GM12878 (cell line): ENCODE data around the gene NDE1. TPM values are rescaled to one million over a fixed set of nuclear protein-coding genes. Genes with fewer than 3 reads are reported as not detected.

Experiments used
- ATAC-seq: fragments of 200-7000 bp; cut with Tn5 transposase; 3 replicates; pipeline ENCODE4 v1.9.1; 2020; ENCODE audit warnings: mild to moderate bottlenecking, moderate library complexity
- BruUV-seq: library from RNA; stranded (reverse); fragments of 400-500 nt; replicated peaks from 2 replicates; lab custom pipeline; 2021; lab: Mats Ljungman, UMichigan
- CTCF ChIA-PET: fragments of 300-600 bp; sonication (Branson Sonifier 250); formaldehyde crosslinking; extraction: SDS; loops from one replicate; lab custom pipeline; 2021; ENCODE audit warnings: inconsistent platforms; lab: Yijun Ruan, JAX
- POLR2A ChIA-PET: fragments of 350-600 bp; formaldehyde crosslinking; extraction: SDS; loops from one replicate; lab custom pipeline; 2021; ENCODE audit warnings: inconsistent platforms; lab: Charles Lee
- RAD21 ChIA-PET: fragments of 300-600 bp; sonication (Branson Sonifier 250); formaldehyde crosslinking; loops from one replicate; lab custom pipeline; 2023; ENCODE audit warnings: antibody characterized with exemption; ENCODE audit not compliant: unreplicated experiment; lab: Charles Lee
- SMC1A ChIA-PET: fragments of 300-600 bp; sonication (Branson Sonifier 250); formaldehyde crosslinking; loops from one replicate; lab custom pipeline; 2023; ENCODE audit not compliant: unreplicated experiment, uncharacterized antibody; lab: Charles Lee
- DNase-seq: peaks from one replicate; pipeline ENCODE4 v3.0.0-alpha.2; 2011; ENCODE audit warnings: low read depth, low spot score
- FAIRE-seq: peaks from 3 replicates; lab custom pipeline; 2011; peaks lifted over from hg19 to GRCh38; lab: Jason Lieb, UNC
- H2AFZ ChIP-seq: 2 replicates; pipeline ENCODE4 v1.6.0; 2011; ENCODE audit warnings: low read depth, low read length, control low read depth; ENCODE audit not compliant: control insufficient read depth
- H3K27ac ChIP-seq: 2 replicates; pipeline ENCODE4 v1.5.1; 2011; ENCODE audit warnings: control low read depth; ENCODE audit not compliant: control insufficient read depth, insufficient read depth
- H3K27me3 ChIP-seq, 2 experiments: replicated peaks in 1 of 2; 2 replicates each; pipeline versions ENCODE4 v1.6.0 to v1.6.1; 2011; ENCODE audit warnings: low read length in 1 of 2; ENCODE audit not compliant: control insufficient read depth in 2 of 2, insufficient read depth in 2 of 2
- H3K36me3 ChIP-seq, 2 experiments: 2 replicates each; pipeline ENCODE4 v1.5.1; 2011; ENCODE audit warnings: low read length in 1 of 2; ENCODE audit not compliant: control insufficient read depth in 2 of 2, insufficient read depth in 2 of 2
- H3K4me1 ChIP-seq: 2 replicates; pipeline ENCODE4 v1.6.1; 2011; ENCODE audit warnings: mild to moderate bottlenecking, low read length, moderate library complexity, mixed read lengths; ENCODE audit not compliant: control insufficient read depth, insufficient read depth
- H3K4me2 ChIP-seq: 2 replicates; pipeline ENCODE4 v1.6.0; 2011; ENCODE audit warnings: control low read depth; ENCODE audit not compliant: control insufficient read depth, insufficient read depth
- H3K4me3 ChIP-seq: fragments of 200-600 bp; sonication (generic); 2 replicates; pipeline ENCODE4 v1.5.1; 2016
- H3K79me2 ChIP-seq: 2 replicates; pipeline ENCODE4 v1.6.0; 2011; ENCODE audit warnings: low read length; ENCODE audit not compliant: control insufficient read depth, insufficient read depth
- H3K9ac ChIP-seq: 2 replicates; pipeline ENCODE4 v1.8.0; 2011; ENCODE audit warnings: low read length, control low read depth, mixed read lengths; ENCODE audit not compliant: control insufficient read depth, insufficient read depth
- H3K9me3 ChIP-seq: replicated peaks from 3 replicates; pipeline ENCODE4 v1.5.1; 2011; ENCODE audit warnings: mild to moderate bottlenecking, low read length; ENCODE audit not compliant: control insufficient read depth, insufficient read depth
- H4K20me1 ChIP-seq: 2 replicates; pipeline ENCODE4 v1.6.0; 2011; ENCODE audit not compliant: control insufficient read depth, insufficient read depth
- ATF7 ChIP-seq: fragments of 450-650 bp; IDR thresholded peaks from 2 replicates; pipeline ENCODE4 v1.6.1; 2016; ENCODE audit warnings: low read depth, mild to moderate bottlenecking
- BHLHE40 ChIP-seq, 2 experiments: fragments of 450-650 bp in 1 of 2; IDR thresholded peaks; 2 replicates each; pipeline ENCODE4 v1.6.1; 2011 to 2017; ENCODE audit warnings: low read depth in 2 of 2, borderline replicate concordance in 1 of 2, improper control_type of control experiment in 1 of 2, low read length in 1 of 2, mild to moderate bottlenecking in 1 of 2
- CREB1 ChIP-seq: IDR thresholded peaks from 2 replicates; pipeline ENCODE4 v1.6.1; 2012; ENCODE audit warnings: low read depth, mild to moderate bottlenecking, inconsistent platforms
- FOXK2 ChIP-seq: fragments of 450-650 bp; IDR thresholded peaks from 2 replicates; pipeline ENCODE4 v1.6.1; 2017; ENCODE audit warnings: mild to moderate bottlenecking, moderate library complexity
- FOXM1 ChIP-seq: IDR thresholded peaks from 2 replicates; pipeline ENCODE4 v1.6.1; 2012; ENCODE audit warnings: low read depth, mild to moderate bottlenecking, inconsistent platforms, low read length, moderate library complexity
- KAT2A ChIP-seq: conservative IDR thresholded peaks from 2 replicates; pipeline ENCODE4 v1.6.1; 2011; ENCODE audit warnings: low read depth, low read length; ENCODE audit not compliant: control insufficient read depth
- MAX ChIP-seq: IDR thresholded peaks from 2 replicates; pipeline ENCODE4 v1.6.1; 2012; ENCODE audit warnings: low read depth, low read length, improper control_type of control experiment
- NBN ChIP-seq: fragments of 450-650 bp; IDR thresholded peaks from 2 replicates; pipeline ENCODE4 v1.6.1; 2016
- PML ChIP-seq: IDR thresholded peaks from 2 replicates; pipeline ENCODE4 v1.6.1; 2012; ENCODE audit warnings: low read length, inconsistent platforms
- RUNX3 ChIP-seq: IDR thresholded peaks from 2 replicates; pipeline ENCODE4 v1.6.1; 2012; ENCODE audit warnings: low read length, inconsistent platforms
- SREBF1 ChIP-seq: IDR thresholded peaks from 2 replicates; pipeline ENCODE4 v1.6.1; 2012; ENCODE audit warnings: mild to moderate bottlenecking, low read length
- SRF ChIP-seq, 2 experiments: IDR thresholded peaks; 2 replicates each; pipeline ENCODE4 v1.6.1; 2011; ENCODE audit warnings: low read depth in 2 of 2, low read length in 2 of 2, mild to moderate bottlenecking in 1 of 2, moderate library complexity in 1 of 2
- ZNF217 ChIP-seq: fragments of 450-650 bp; IDR thresholded peaks from 2 replicates; pipeline ENCODE4 v1.6.1; 2017; ENCODE audit warnings: antibody characterized with exemption, mild to moderate bottlenecking
- WGBS: methylation state at CpG from one replicate; pipeline ENCODE4 v1.1.6; 2016; ENCODE audit warnings: low lambda C conversion rate; ENCODE audit not compliant: insufficient replicate concordance, insufficient coverage; ENCODE audit errors: missing lambda C conversion rate; 5-methylcytosine and 5-hydroxymethylcytosine counted together
- in situ Hi-C: fragments of 300-500 bp; cut with MboI; formaldehyde crosslinking; loops from 9 replicates; pipeline ENCODE4 v1.14.3; 2018; ENCODE audit warnings: mixed read lengths
- intact Hi-C: fragments of 100-400 bp; cut with micrococcal nuclease; formaldehyde crosslinking; loops from one replicate; pipeline ENCODE4 v1.14.2; 2022; ENCODE audit not compliant: unreplicated experiment
- polyA plus RNA-seq, 11 experiments: library from polyadenylated mRNA; depleted of rRNA in 4 of 11; unstranded in 6 of 11; stranded (reverse) in 5 of 11; fragments of >200 nt; fragmentation: Nextera tagmentation in 4 of 11; fragmentation: Illumina TruSeq in 1 of 11; extraction: Ambion mirVana in 4 of 11; extraction: Trizol in 1 of 11; gene quantifications; 1 replicate in 1 of 11; 2 replicates in 10 of 11; pipeline versions ENCODE4 v1.2.1 to v1.2.3, GENCODE V29; 2011 to 2016; ENCODE audit warnings: inconsistent platforms in 2 of 11, missing spikeins in 2 of 11, low read depth in 1 of 11
- total RNA-seq, 4 experiments: library from RNA; depleted of rRNA in 3 of 4; stranded (reverse); fragments of >200 nt in 3 of 4; fragmentation: Illumina TruSeq in 1 of 4; extraction: Trizol in 1 of 4; gene quantifications; 2 replicates each; pipeline versions ENCODE4 v1.2.1 to v1.2.3, GENCODE V29; 2013 to 2021

NDE1 gene
- total and polyA plus RNA-seq, 10 of the 15 experiments (the other 5 are each of a cell fraction or from before 2014, with no cell fraction given), result 5.7 to 148 (median 87.8) TPM

- RAD21 ChIA-PET, result no interaction called here
- no peak overlapping the region for H3K9ac ChIP-seq
- CTCF ChIA-PET, result no interaction called here
- peaks cover 12 to 60% of the 10 kb centered on the region in 2 experiments for H3K36me3 ChIP-seq
- no peak overlapping the region for H3K27ac ChIP-seq
- SMC1A ChIA-PET, result no interaction called here
- in situ Hi-C loops, result no loop called here
- no peak overlapping the region for H3K4me3 ChIP-seq
- no peaks in the 10 kb centered on the region for H4K20me1 ChIP-seq
- no peaks in the 10 kb centered on the region for H3K27me3 ChIP-seq
- no peak overlapping the region for H2AFZ ChIP-seq
- TF ChIP-seq SRF (IDR thresholded peaks at IDR 0.05; ENCODE audit: low read depth in 2 of 2, low read length in 2 of 2), result no peak
- no peak for TF ChIP-seq BHLHE40 (IDR thresholded peaks at IDR 0.05; ENCODE audit: borderline replicate concordance in 1 of 2, low read depth in 2 of 2, low read length in 1 of 2)
- no peak for TF ChIP-seq CREB1
- TF ChIP-seq PML, result no peak
- TF ChIP-seq FOXM1, result no peak
- TF ChIP-seq FOXK2, result no peak
- no peak overlapping the region for H3K4me2 ChIP-seq
- no TSS peak for BruUV-seq
- DNase-seq (no peak), ATAC-seq (no peak), FAIRE-seq (no peak)
- 92% methylated on average over 2 of the region's 2 CpGs for WGBS
- H3K79me2 ChIP-seq, result peaks cover 2% of the 10 kb centered on the region; the same call in 1 of the 2 replicates
- H3K4me1 ChIP-seq, result no peaks in the 10 kb centered on the region
- H3K9me3 ChIP-seq, result no peaks in the 10 kb centered on the region
- POLR2A ChIA-PET, result no interaction called here
- intact Hi-C loops, result no loop called here
These were observed 36.2 kb downstream of the NDE1 start for GRCh38 chr16:15686287-15686686.

GRCh38 chr16:15689290-15689689 lies 39.2 kb downstream of the NDE1 start:
- no peaks in the 10 kb centered on the region for H3K79me2 ChIP-seq
- H3K4me1 ChIP-seq, result no peaks in the 10 kb centered on the region
- H3K4me2 ChIP-seq, result no peak overlapping the region
- BruUV-seq, result no TSS peak
- no peak overlapping the region for H3K4me3 ChIP-seq
- peaks cover 24 to 62% of the 10 kb centered on the region in 2 experiments for H3K36me3 ChIP-seq
- H3K9ac ChIP-seq, result no peak overlapping the region
- FAIRE-seq (no peak), DNase-seq (no peak), ATAC-seq (no peak)
- no peak overlapping the region for H3K27ac ChIP-seq
- no peaks in the 10 kb centered on the region for H3K9me3 ChIP-seq
- intact Hi-C loops, result no loop called here
- no peaks in the 10 kb centered on the region for H3K27me3 ChIP-seq
- RAD21 ChIA-PET, result no interaction called here
- no peak for TF ChIP-seq ZNF217
- no peak for TF ChIP-seq NBN
- no peak for TF ChIP-seq SREBF1
- TF ChIP-seq MAX, result no peak
- TF ChIP-seq FOXM1, result no peak
- TF ChIP-seq RUNX3, result no peak
- TF ChIP-seq ATF7, result no peak
- TF ChIP-seq KAT2A, result no peak
- CTCF ChIA-PET, result interaction anchor here (1.0 kb wide), 1 partner anchor 263 kb away, joined by 3 read pairs; no protein-coding TSS in a partner anchor
- in situ Hi-C loops, result no loop called here
- POLR2A ChIA-PET, result no interaction called here
- no peak overlapping the region for H2AFZ ChIP-seq
- 100% methylated on average over 3 of the region's 3 CpGs for WGBS
- SMC1A ChIA-PET, result no interaction called here
- H4K20me1 ChIP-seq, result no peaks in the 10 kb centered on the region
